AG04450 (cell line): ENCODE data around the gene TOP3B. TPM values are rescaled to one million over a fixed set of nuclear protein-coding genes. Genes with fewer than 3 reads are reported as not detected.
"Not testable (repeated sequence)": the region's sequence is repeated elsewhere in the genome, so short reads cannot be mapped to it uniquely, and the experiment has no call there.

Experiments used
- CTCF ChIA-PET: fragments of 300-600, 350-600 bp; formaldehyde crosslinking; extraction: SDS; loops from one replicate; lab custom pipeline; 2022; ENCODE audit warnings: antibody characterized with exemption, inconsistent platforms; lab: Charles Lee
- POLR2A ChIA-PET: fragments of 350-600 bp; formaldehyde crosslinking; extraction: SDS; loops from one replicate; lab custom pipeline; 2021; ENCODE audit warnings: antibody characterized with exemption, inconsistent platforms; lab: Yijun Ruan, JAX
- DNase-seq: peaks from one replicate; pipeline ENCODE4 v3.0.0-alpha.2; 2011; ENCODE audit warnings: low read depth, low spot score
- H3K27ac ChIP-seq: one replicate; pipeline ENCODE4 v1.5.1; 2012; ENCODE audit warnings: low read depth, low read length, control low read depth
- H3K27me3 ChIP-seq: one replicate; pipeline ENCODE4 v1.6.0; 2012; ENCODE audit warnings: low read length; ENCODE audit not compliant: control insufficient read depth, insufficient read depth
- H3K4me3 ChIP-seq: 2 replicates; pipeline ENCODE4 v1.5.1; 2011; ENCODE audit warnings: mild to moderate bottlenecking, low read depth, low read length, control low read depth
- H3K9me3 ChIP-seq: 2 replicates; pipeline ENCODE4 v1.5.1; 2012; ENCODE audit warnings: low read length; ENCODE audit not compliant: control insufficient read depth, insufficient read depth
- CTCF ChIP-seq: IDR thresholded peaks from 2 replicates; pipeline ENCODE4 v1.5.1; 2011; ENCODE audit warnings: low read depth, low read length, control low read depth, inconsistent platforms
- polyA plus RNA-seq: library from polyadenylated mRNA; depleted of rRNA; stranded (reverse); fragments of >200 nt; gene quantifications from 2 replicates; pipeline ENCODE4 v1.2.3, GENCODE V29; 2011

Gene TOP3B
- polyA plus RNA-seq, 1 experiment = 10.3 TPM

DNA sequence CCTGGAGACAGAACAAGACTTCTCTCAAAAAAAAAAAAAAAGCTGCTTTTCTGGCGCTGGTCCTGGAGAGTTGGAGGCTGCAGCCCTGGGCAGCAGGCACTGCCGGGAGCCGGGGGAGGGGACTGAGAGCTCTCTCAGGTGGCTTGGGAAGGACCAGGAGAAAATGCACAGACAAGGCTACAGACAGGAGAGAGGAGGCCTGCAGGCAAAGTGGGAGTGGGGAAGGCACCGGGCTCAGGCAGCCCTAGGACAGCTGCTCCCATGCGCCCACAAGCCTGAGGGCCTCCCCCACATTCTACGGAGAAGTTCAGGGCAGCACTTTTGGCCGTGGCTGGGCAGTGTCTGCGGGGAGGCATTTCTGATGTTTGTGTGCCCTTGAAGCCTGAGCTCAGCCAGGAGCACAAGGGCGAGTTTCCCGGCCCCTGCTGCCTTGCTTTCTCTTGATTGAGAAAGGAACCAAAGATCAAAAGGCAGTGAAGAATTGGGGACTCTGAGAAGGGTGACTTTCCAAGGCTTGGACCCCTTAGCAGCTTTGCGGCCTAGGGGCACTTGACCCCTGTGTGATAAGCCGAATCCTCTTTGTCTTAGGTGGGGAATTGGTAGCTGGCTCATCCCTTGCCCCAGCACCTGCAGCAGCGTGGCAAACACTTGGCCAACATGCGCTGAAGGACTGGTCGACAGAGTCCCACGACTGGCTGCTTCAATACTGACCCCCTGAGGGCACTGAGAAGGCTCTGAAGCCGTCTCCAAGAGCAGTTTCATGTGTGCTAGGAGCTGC, 65.2 kb downstream of the TOP3B start:
- DNase-seq = no peak

GRCh38 chr22:21916309-21916918, 66.2 kb downstream of the TOP3B start:
- H3K4me3 ChIP-seq = no peak overlapping the region
- no peaks in the 10 kb centered on the region for H3K27me3 ChIP-seq
- no peak for DNase-seq
- ChIA-PET POLR2A (no interaction called here), CTCF (interaction anchor here (0.6 kb wide), 1 partner anchor 77 kb away, joined by 3 read pairs; no protein-coding TSS in a partner anchor)
- no peak for TF ChIP-seq CTCF
- no peak overlapping the region for H3K27ac ChIP-seq
- no peaks in the 10 kb centered on the region for H3K9me3 ChIP-seq

More for the DNA sequence above, 65.2 kb downstream of the TOP3B start:
- POLR2A ChIA-PET = no interaction called here
- no peak overlapping the region for H3K4me3 ChIP-seq
- CTCF ChIA-PET = no interaction called here
- no peak for TF ChIP-seq CTCF
- no peaks in the 10 kb centered on the region for H3K27me3 ChIP-seq
- no peak overlapping the region for H3K27ac ChIP-seq
- H3K9me3 ChIP-seq = no peaks in the 10 kb centered on the region; the same call in 1 of the 2 replicates

DNA sequence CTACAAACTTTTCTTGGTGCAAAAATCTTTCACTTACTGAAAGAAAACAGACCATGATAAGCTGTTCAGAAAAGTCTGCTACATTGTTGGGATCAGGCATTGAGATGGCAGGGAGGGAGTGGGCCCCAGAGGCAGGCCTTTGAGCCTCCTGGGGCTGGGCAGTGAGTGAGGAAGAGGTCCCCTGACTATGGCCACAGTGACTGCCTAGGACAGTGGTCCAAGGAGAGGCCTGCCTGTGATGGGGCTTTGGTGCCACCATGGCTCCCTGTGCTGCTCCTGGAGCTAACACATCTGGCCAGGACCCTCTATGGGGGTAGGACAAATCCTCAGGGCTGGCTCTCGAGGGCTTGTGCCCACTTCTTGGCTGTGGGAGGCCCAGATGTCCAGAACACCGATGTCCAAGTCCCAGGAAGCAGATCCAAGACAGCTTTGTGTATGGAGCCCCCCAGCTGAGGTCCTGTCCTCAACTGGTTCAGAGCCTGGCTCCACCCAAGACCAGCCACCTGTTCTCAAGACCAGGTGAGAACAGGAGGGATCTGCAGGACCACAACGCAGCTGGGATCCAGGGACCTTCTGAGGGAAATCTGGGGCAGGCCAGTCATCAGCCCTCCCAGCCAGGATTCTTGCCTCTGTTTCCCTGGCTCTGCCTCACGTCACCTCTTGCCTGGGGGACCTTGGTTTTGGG, 66.8 kb downstream of the TOP3B start:
- Histone ChIP-seq H3K9me3 (no peaks in the 10 kb centered on the region), H3K27ac (no peak overlapping the region), H3K4me3 (no peak overlapping the region), H3K27me3 (no peaks in the 10 kb centered on the region)
- no peak for TF ChIP-seq CTCF
- CTCF ChIA-PET = no interaction called here
- no peak for DNase-seq
- POLR2A ChIA-PET = no interaction called here

DNA sequence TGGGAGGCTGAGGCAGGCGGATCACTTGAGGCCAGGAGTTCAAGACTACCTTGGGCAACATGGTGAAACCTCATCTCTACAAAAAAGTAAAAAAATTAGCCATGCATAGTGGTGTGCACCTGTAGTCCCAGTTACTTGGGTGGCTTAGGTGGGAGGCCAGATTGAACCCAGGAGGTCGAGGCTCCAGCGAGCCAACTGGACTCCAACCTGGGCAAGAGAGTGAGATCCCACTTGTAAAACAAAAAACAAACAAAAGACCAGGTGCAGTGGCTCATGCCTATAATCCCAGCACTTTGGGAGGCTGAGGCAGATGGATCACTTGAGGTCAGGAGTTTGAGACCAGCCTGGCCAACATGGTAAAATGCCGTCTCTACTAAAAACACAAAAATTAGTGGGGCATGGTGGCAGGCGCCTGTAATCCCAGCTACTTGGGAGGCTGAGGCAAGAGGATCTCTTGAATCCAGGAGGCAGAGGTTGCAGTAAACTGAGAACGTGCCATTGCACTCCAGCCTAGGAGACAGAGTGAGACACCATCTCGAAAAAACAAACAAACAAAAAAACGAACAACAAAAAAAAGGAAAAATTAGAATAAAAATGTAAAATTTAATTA, 68.4 kb downstream of the TOP3B start:
- POLR2A ChIA-PET, H3K27ac ChIP-seq, H3K27me3 ChIP-seq, DNase-seq, CTCF ChIA-PET, H3K4me3 ChIP-seq, H3K9me3 ChIP-seq: not testable (repeated sequence)

DNA sequence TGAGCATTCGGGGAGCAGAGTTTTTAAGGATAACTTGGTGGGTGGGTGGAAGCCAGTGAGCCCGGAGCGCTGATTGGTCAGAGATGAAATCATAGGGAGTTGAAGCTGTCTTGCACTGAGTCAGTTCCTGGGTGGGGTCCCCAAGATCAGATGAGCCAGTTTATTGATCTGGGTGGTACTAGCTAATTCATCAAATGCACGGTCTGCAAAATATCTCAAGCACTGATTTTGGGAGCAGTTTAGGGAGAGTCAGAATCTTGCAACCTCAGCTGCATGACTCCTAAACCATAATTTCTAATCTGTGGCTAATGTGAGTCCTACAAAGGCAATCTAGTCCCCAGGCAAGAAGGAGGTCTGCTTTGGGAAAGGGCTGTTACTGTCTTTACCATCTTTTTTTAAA, 72.2 kb downstream of the TOP3B start:
- H3K4me3 ChIP-seq, H3K27me3 ChIP-seq, POLR2A ChIA-PET, H3K27ac ChIP-seq, H3K9me3 ChIP-seq, CTCF ChIA-PET, DNase-seq: not testable (repeated sequence)
